Heart right ventricle (tissue), 16 donors: ENCODE measurements around the gene EHMT1. TPM values are rescaled to one million over a fixed set of nuclear protein-coding genes. Genes with fewer than 3 reads are reported as not detected.

Experiments
- ATAC-seq, 8 donors: fragments of 200-7000 bp; cut with Tn5 transposase; one replicate each; pipeline ENCODE4 v1.9.1; 2020; ENCODE audit warnings: mild to moderate bottlenecking in 8 of 8, moderate library complexity in 8 of 8, moderate number of reproducible peaks in 1 of 8
- DNase-seq, 2 donors: peaks; one replicate each; pipeline ENCODE4 v3.0.0-alpha.2; 2020
- H3K27ac ChIP-seq, 10 donors: fragments of 200-600 bp; sonication (generic) in 2 of 10; one replicate each; pipeline versions ENCODE4 v1.5.0 to v1.8.0; 2020 to 2022; ENCODE audit warnings: mild to moderate bottlenecking in 3 of 10
- H3K27me3 ChIP-seq, 7 donors: fragments of 200-600 bp; one replicate each; pipeline ENCODE4 v1.8.0; 2021 to 2022; ENCODE audit warnings: mild to moderate bottlenecking in 2 of 7
- H3K36me3 ChIP-seq, 9 donors: fragments of 200-600 bp; sonication (generic) in 1 of 9; one replicate each; pipeline versions ENCODE4 v1.5.0 to v1.8.0; 2020 to 2022; ENCODE audit warnings: mild to moderate bottlenecking in 2 of 9
- H3K4me1 ChIP-seq, 9 donors: fragments of 200-600 bp; sonication (generic) in 1 of 9; one replicate each; pipeline versions ENCODE4 v1.5.0 to v1.8.0; 2020 to 2022; ENCODE audit warnings: mild to moderate bottlenecking in 4 of 9
- H3K4me3 ChIP-seq, 10 donors: fragments of 200-600 bp; sonication (generic) in 2 of 10; one replicate each; pipeline versions ENCODE4 v1.5.0 to v1.8.0; 2020 to 2022; ENCODE audit warnings: mild to moderate bottlenecking in 7 of 10, moderate library complexity in 2 of 10
- H3K9me3 ChIP-seq, 11 donors: fragments of 200-600 bp in 10 of 11; sonication (generic) in 2 of 11; one replicate each; pipeline versions ENCODE4 v1.5.0 to v1.8.0; 2013 to 2022; ENCODE audit warnings: mild to moderate bottlenecking in 2 of 11, control low read depth in 1 of 11, moderate library complexity in 1 of 11
- WGBS, 2 donors: extraction: QIAGEN DNeasy Blood & Tissue Kit; methylation state at CpG; one replicate each; pipeline ENCODE4 v1.1.7; 2013; ENCODE audit warnings: inconsistent platforms in 1 of 2; 5-methylcytosine and 5-hydroxymethylcytosine counted together
- intact Hi-C, 10 donors: fragments of 100-400 bp; cut with DNase I; formaldehyde crosslinking; loops; one replicate each; pipeline versions ENCODE4 v1.11.1 to v1.14.2; 2022
- polyA plus RNA-seq, 2 donors: library from polyadenylated mRNA; stranded (reverse); fragments of 200-250 nt; gene quantifications; one replicate each; pipeline ENCODE4 v1.2.3, GENCODE V29; 2013
- total RNA-seq, 10 donors: library from RNA; stranded (reverse); fragmentation: NEBNext Ultra II Directional in 3 of 10; extraction: Animal tissue kit (Norgen Biotek cat#: 25700) in 3 of 10; gene quantifications; one replicate each; pipeline versions ENCODE4 v1.2.1 to v1.2.4, GENCODE V29; 2021 to 2023
- TF ChIP-seq, protein P1 (sequence below), 9 donors: fragments of 200-600 bp; sonication (generic) in 2 of 9; IDR thresholded peaks; one replicate each; pipeline versions ENCODE4 v1.5.0 to v1.8.0; 2021 to 2022; ENCODE audit warnings: antibody characterized with exemption in 9 of 9, mild to moderate bottlenecking in 5 of 9, moderate library complexity in 1 of 9
- donor health status: Arrhythmogenic right ventricular cardiomyopathy.
- donor health status: ischemic (EF 13 %, LVEDD 7.1; RV severe dilation, severe dysfunction).
- donor health status: healthy with polysubstance abuse.
- donor health status: DM: no; HTN: yes; CAD: no.
- donor health status: DM: no; HTN: no; CAD: no.
- donor health status: ischemic (EF 25% LVEDD 6.9; RV normal size, moderate dysfunction).
- donor health status: ischemic (EF 25% LVEDD 5.7; RV mildly dilated, moderate dysfunction).
- donor health status: healthy.
- donor health status: DM: yes; HTN: yes; CAD: no.
- donor health status: Ischemic cardiomyopathy.
- donor health status: ischemic (EF 35%, LVEDD 5.7; RV mildly dilated, moderate dysfunction).
- donor health status: nonischemic (EF 11% LVEDD 7.7; RV severe dilation, severe dysfunction).
- donor health status: DM: yes; HTN: yes; CAD: no.
- donor health status: PGD.
- donor health status: ischemic (EF 29% LVEDD 5.4; RV normal size, mild dysfunction).
- donor health status: nonischemic (EF 23%, LVEDD 6.1; RV moderate dilation, normal function).

EHMT1 gene
- total and polyA plus RNA-seq, 12 donors: 19.6 to 45.1 (median 31.1) TPM

DNA sequence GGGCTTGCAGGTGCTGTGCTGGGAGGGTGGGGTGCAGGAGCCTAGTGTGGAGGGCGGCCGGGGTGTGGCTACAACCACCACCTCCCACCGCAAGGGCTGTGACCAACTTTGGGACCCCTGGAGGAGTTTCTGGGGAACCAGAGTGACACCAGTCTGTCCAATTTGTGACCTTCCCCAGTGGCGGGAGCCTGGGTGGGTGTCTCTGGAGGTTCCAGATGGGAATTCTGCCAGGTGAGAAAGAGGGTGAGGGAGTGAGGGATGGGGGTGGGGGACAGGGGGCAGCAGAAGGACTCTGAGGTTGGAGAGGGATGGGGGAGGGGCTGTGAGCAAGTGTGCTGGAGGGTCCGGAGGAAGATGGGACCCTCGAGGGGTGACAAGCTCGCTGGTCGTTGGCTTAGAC is 254.6 kb downstream of the EHMT1 start:
- H3K4me1 ChIP-seq: peaks cover 0 to 4% (median 3%) of the 10 kb centered on the region in 9 donors
- TF ChIP-seq, protein P1, sequence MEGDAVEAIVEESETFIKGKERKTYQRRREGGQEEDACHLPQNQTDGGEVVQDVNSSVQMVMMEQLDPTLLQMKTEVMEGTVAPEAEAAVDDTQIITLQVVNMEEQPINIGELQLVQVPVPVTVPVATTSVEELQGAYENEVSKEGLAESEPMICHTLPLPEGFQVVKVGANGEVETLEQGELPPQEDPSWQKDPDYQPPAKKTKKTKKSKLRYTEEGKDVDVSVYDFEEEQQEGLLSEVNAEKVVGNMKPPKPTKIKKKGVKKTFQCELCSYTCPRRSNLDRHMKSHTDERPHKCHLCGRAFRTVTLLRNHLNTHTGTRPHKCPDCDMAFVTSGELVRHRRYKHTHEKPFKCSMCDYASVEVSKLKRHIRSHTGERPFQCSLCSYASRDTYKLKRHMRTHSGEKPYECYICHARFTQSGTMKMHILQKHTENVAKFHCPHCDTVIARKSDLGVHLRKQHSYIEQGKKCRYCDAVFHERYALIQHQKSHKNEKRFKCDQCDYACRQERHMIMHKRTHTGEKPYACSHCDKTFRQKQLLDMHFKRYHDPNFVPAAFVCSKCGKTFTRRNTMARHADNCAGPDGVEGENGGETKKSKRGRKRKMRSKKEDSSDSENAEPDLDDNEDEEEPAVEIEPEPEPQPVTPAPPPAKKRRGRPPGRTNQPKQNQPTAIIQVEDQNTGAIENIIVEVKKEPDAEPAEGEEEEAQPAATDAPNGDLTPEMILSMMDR (IDR thresholded peaks at IDR 0.05): no peak
- H3K9me3 ChIP-seq: peaks cover 0 to 14% (median 0%) of the 10 kb centered on the region in 11 donors
- WGBS, 2 donors: 82% methylated on average over 8 of the region's 8 CpGs
- DNase-seq: no peak
- peaks cover 10 to 50% (median 36%) of the 10 kb centered on the region in 7 donors for H3K27me3 ChIP-seq
- intact Hi-C loops: no loop called here
- no peaks in the 10 kb centered on the region for H3K36me3 ChIP-seq
- ATAC-seq: no peak
- H3K4me3 ChIP-seq: no peak overlapping the region
- H3K27ac ChIP-seq: no peak overlapping the region

DNA sequence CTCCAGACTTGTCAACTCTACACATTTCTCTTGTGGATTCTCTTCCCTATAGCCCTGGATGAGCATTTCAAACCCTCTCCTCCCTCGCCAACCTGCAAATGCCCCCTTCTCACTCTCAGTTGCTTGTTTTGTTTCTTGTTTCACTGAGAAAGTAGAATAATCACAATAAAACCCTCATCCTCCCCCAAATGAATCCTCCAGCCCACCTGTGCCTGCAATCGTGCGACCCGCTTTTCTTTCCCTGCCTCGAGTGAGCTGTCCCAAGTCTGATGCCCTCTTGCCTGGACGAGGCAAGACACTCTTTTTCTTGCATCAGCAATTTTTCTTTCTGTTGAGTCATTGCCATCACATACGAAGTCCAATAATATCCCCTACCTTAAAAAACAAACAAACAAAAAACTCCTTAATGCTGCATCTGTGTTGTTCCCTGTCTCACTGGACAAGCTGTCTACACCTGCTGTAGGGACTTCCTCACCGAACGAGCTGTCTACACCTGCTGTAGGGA is 255.1 kb downstream of the EHMT1 start:
- 77 to 82% methylated on average over 9 of the region's 9 CpGs for WGBS, 2 donors
- Histone ChIP-seq H3K36me3 (no peaks in the 10 kb centered on the region), H3K27me3 (peaks cover 15 to 50% (median 38%) of the 10 kb centered on the region in 7 donors)

DNA sequence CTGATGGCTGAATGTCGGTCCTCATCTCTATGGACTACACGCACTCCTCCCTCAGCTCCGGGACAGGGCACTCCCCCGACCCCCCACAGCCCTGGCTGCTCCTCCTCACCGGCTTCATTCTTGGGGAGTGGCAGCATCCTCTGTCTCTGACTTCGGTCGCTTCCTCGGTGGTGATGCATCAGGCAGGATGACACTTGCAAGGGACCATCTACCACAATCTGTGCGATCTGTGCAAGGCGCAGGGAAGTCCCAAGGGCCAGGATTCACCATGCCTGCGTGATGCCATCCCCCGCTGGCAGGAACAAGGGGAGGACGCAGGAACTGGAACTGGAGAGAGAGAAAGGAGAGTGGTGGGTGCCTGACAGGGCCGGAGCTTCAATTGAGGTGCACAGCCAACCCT is 256.5 kb downstream of the EHMT1 start:
- Histone ChIP-seq H3K4me3 (no peak overlapping the region), H3K4me1 (peaks cover 0 to 8% (median 4%) of the 10 kb centered on the region in 9 donors), H3K27me3 (peaks cover 18 to 62% (median 51%) of the 10 kb centered on the region in 7 donors), H3K9me3 (no peaks in the 10 kb centered on the region), H3K27ac (no peak overlapping the region), H3K36me3 (no peaks in the 10 kb centered on the region)
- 75 to 87% methylated on average over 14 of the region's 14 CpGs for WGBS, 2 donors
- intact Hi-C loops: no loop called here
- DNase-seq (no peak), ATAC-seq (no peak)
- TF ChIP-seq, protein P1 (IDR thresholded peaks at IDR 0.05): no peak

More for the DNA sequence above, 255.1 kb downstream of the EHMT1 start:
- no peak for ATAC-seq
- no peak for DNase-seq
- Histone ChIP-seq H3K4me3 (no peak overlapping the region), H3K27ac (no peak overlapping the region), H3K9me3 (peaks cover 0 to 9% (median 0%) of the 10 kb centered on the region in 11 donors), H3K4me1 (peaks cover 0 to 8% (median 4%) of the 10 kb centered on the region in 9 donors)
- intact Hi-C loops: no loop called here
- TF ChIP-seq, protein P1 (IDR thresholded peaks at IDR 0.05): no peak

DNA sequence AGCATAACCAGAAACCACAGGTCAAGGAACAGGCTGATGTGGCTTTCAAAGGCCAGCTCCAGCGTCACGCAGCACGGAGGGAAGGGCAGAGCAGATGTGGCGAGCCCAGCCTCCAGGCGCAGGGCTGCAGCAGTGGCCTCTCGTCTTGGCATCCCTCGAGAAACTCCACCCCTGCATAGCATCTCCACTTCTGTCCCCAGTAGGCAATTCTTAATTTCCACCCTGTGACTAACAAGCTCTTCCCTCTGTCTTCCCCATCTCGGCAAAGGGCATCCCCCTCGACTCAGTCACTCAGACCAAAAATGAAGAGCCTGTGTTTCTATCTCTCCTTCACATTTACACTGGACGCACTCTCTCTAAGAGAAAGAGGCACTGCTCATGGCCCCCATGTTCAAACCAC is 257.0 kb downstream of the EHMT1 start:
- no peak overlapping the region for H3K4me3 ChIP-seq
- intact Hi-C loops: no loop called here
- TF ChIP-seq, protein P1 (IDR thresholded peaks at IDR 0.05): no peak
- ATAC-seq (no peak), DNase-seq (no peak)
- H3K27ac ChIP-seq: no peak overlapping the region
- no peaks in the 10 kb centered on the region for H3K36me3 ChIP-seq
- WGBS, 2 donors: 85 to 88% methylated on average over 10 of the region's 10 CpGs
- no peaks in the 10 kb centered on the region for H3K9me3 ChIP-seq
- H3K4me1 ChIP-seq: peaks cover 0 to 8% (median 4%) of the 10 kb centered on the region in 9 donors
- H3K27me3 ChIP-seq: peaks cover 18 to 67% (median 55%) of the 10 kb centered on the region in 7 donors
